HG03469 (cell line): Measurements from ENCODE around the gene LZIC.

Experiments
- ATAC-seq: cut with Tn5 transposase; IDR thresholded peaks from one replicate; pipeline ENCODE4 v1.9.1; 2021; ENCODE audit warnings: mild to moderate bottlenecking, moderate library complexity, moderate number of reproducible peaks; ENCODE audit not compliant: unreplicated experiment

Gene LZIC

DNA sequence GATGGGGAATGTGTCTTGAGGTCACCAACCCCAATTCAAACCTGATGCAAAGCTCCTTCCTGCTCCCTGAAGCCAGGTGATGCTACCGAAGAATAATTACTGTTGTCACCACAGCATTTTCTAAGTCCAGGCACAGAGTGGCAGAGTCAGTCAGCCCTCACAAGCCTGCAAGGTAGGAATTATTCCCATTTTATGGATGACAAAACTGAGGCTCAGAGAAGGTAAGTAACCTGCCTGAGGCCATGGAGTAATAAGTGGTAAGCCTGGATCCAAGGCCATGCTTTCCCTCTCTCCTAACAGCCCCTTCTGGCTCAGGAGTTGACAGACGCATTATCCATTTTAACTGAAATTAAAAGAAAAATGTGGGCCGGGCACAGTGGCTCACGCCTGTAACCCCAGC lies 56.1 kb downstream of the LZIC start:
- no peak for ATAC-seq

GRCh38 chr1:9886092-9886742 lies 57.0 kb downstream of the LZIC start:
- no peak for ATAC-seq

GRCh38 chr1:9884805-9885204 lies 58.4 kb downstream of the LZIC start:
- no peak for ATAC-seq

DNA sequence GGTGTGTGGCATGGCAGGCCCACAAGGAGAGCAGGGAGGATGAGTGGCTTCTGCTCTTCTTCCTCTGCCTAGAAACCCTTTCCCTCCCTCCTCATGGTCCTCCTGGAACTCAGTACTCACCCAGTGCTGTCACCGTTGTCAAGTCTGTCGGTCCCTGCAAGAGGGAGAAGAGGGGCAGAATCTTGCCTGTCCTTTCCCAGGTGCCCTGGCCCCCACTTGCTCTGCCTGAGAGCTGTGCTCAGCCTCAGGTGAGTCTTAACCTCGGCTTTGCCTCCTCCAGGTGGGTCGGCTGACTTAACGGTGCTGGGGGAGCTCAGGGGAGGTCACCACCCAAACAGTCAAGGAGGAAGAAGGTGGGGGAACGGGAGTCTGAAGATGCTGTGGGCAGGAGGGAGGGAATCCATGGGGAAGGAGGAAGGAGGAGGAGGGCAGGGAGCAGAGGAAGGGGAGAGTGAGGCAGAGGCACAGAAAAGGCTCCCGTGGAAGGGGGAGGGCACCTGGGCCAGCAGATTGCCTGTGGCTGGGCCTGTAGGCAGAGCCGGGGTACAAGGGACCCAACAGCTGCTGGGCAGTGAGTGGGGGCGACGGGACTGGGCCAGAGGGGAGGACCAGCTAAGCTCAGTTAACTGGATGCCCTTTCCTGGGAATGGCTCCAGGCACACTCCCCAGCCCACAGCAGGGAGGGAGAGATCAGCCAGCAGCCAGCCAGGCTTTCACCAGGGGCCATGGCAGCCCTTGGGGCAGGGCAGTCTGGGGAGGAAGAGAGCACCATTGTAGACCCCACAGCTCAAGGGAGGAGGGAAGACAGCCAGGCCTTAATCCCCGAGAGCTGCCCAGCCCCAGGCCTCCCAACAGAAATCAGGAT lies 59.4 kb downstream of the LZIC start:
- no peak for ATAC-seq

GRCh38 chr1:9882945-9883303 lies 60.3 kb downstream of the LZIC start:
- no peak for ATAC-seq

GRCh38 chr1:9882296-9882944 lies 60.8 kb downstream of the LZIC start:
- ATAC-seq = no peak

DNA sequence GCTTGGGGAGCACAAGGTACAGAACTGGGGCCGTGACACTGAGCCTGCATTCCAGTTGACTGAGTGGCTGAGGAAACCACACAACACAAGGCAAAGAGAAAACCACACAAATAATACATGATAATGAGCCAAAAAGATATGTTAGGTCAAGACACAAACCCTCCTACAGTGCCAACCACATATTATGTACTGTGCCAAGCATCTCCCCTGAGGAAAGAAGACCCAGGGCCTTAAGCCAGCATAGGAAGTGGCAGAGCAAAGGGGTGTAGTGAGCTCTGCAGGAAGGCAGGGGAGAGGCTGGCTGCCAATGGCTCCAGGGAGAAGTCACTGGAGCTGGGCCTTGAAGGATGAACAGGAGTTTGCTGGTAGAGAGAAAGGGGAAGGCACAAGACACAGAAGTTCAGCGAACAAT lies 61.3 kb downstream of the LZIC start:
- ATAC-seq = no peak
